Measurements from ENCODE around the gene NUP88.

- no peak for TF ChIP-seq CTCF (IDR thresholded peaks at IDR 0.05; ENCODE audit: low read depth, low read length, missing input control)
- TF ChIP-seq RAD21 (IDR thresholded peaks at IDR 0.05): no peak
- TF ChIP-seq SP1 (IDR thresholded peaks at IDR 0.05): no peak
- TF ChIP-seq, protein P1, sequence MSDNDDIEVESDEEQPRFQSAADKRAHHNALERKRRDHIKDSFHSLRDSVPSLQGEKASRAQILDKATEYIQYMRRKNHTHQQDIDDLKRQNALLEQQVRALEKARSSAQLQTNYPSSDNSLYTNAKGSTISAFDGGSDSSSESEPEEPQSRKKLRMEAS (IDR thresholded peaks at IDR 0.05): no peak
- no peak for TF ChIP-seq JUND (IDR thresholded peaks at IDR 0.05)
- TF ChIP-seq HNF4G (IDR thresholded peaks at IDR 0.05): no peak
- TF ChIP-seq, protein P2, sequence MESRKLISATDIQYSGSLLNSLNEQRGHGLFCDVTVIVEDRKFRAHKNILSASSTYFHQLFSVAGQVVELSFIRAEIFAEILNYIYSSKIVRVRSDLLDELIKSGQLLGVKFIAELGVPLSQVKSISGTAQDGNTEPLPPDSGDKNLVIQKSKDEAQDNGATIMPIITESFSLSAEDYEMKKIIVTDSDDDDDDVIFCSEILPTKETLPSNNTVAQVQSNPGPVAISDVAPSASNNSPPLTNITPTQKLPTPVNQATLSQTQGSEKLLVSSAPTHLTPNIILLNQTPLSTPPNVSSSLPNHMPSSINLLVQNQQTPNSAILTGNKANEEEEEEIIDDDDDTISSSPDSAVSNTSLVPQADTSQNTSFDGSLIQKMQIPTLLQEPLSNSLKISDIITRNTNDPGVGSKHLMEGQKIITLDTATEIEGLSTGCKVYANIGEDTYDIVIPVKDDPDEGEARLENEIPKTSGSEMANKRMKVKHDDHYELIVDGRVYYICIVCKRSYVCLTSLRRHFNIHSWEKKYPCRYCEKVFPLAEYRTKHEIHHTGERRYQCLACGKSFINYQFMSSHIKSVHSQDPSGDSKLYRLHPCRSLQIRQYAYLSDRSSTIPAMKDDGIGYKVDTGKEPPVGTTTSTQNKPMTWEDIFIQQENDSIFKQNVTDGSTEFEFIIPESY (IDR thresholded peaks at IDR 0.05): no peak
- TF ChIP-seq FOXA1 (IDR thresholded peaks at IDR 0.05): no peak
- TF ChIP-seq YY1 (IDR thresholded peaks at IDR 0.05): no peak
- TF ChIP-seq, protein P3, sequence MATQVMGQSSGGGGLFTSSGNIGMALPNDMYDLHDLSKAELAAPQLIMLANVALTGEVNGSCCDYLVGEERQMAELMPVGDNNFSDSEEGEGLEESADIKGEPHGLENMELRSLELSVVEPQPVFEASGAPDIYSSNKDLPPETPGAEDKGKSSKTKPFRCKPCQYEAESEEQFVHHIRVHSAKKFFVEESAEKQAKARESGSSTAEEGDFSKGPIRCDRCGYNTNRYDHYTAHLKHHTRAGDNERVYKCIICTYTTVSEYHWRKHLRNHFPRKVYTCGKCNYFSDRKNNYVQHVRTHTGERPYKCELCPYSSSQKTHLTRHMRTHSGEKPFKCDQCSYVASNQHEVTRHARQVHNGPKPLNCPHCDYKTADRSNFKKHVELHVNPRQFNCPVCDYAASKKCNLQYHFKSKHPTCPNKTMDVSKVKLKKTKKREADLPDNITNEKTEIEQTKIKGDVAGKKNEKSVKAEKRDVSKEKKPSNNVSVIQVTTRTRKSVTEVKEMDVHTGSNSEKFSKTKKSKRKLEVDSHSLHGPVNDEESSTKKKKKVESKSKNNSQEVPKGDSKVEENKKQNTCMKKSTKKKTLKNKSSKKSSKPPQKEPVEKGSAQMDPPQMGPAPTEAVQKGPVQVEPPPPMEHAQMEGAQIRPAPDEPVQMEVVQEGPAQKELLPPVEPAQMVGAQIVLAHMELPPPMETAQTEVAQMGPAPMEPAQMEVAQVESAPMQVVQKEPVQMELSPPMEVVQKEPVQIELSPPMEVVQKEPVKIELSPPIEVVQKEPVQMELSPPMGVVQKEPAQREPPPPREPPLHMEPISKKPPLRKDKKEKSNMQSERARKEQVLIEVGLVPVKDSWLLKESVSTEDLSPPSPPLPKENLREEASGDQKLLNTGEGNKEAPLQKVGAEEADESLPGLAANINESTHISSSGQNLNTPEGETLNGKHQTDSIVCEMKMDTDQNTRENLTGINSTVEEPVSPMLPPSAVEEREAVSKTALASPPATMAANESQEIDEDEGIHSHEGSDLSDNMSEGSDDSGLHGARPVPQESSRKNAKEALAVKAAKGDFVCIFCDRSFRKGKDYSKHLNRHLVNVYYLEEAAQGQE (IDR thresholded peaks at IDR 0.05): no peak
- no peak for TF ChIP-seq EGR1 (IDR thresholded peaks at IDR 0.05; ENCODE audit: low read depth in 2 of 2)
- no peak for TF ChIP-seq TAF1 (conservative IDR thresholded peaks at IDR 0.05)
- no peak for TF ChIP-seq HNF4A (conservative IDR thresholded peaks at IDR 0.05)
- TF ChIP-seq, protein P4, sequence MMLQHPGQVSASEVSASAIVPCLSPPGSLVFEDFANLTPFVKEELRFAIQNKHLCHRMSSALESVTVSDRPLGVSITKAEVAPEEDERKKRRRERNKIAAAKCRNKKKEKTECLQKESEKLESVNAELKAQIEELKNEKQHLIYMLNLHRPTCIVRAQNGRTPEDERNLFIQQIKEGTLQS (IDR thresholded peaks at IDR 0.05): no peak
These were observed 58.0 kb downstream of the NUP88 start for GRCh38 chr17:5361426-5361825.

All from liver (tissue), 3 donors.